Fibroblast of mammary gland (primary cell): ENCODE data around the gene HAO1.

Source experiments
- DNase-seq: peaks from one replicate; pipeline ENCODE4 v3.0.0-alpha.2; 2010; ENCODE audit warnings: low read depth
- H3K4me3 ChIP-seq: 2 replicates; pipeline ENCODE4 v1.5.1; 2011; ENCODE audit warnings: low read depth, mild to moderate bottlenecking, low read length, moderate library complexity; ENCODE audit not compliant: control insufficient read depth
- TF ChIP-seq, protein P1 (sequence below): conservative IDR thresholded peaks from 2 replicates; pipeline ENCODE4 v1.5.1; 2011; ENCODE audit warnings: low read depth, low read length, inconsistent platforms; ENCODE audit not compliant: control insufficient read depth, insufficient read depth

HAO1 gene

DNA sequence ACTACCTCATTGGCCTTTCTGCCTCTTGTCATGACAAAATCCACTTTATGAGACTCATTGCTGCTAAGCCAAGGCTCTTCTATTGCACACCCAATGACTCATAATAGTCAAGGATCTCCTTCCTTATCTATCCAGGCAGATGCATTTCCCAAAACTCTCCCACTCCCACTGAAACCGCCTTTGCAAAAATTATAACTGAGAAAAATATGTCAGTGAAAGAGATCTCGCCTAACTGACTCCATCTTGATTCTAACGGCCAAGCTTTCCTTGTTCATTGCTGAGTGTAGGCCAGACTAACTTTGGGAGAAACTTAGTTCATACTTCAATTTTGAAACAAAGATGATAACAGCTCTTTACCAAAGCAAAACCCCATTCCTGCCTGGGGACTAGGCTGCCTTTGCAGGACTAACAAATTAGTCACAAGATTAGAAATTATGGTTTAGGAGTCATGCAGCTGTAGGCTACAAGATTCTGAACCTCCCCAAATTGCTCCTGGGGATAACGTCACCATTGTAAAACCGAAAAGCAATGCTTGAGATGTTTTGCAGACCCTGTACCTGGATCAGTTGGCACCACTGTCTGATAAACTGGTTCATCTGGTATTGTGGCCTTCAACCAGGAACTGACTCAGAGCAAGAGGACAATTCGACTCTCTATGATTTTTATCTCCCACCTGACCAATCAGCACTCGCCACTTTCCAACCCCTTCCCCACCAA is 47.1 kb downstream of the HAO1 start:
- no peak for DNase-seq
- TF ChIP-seq, protein P1, sequence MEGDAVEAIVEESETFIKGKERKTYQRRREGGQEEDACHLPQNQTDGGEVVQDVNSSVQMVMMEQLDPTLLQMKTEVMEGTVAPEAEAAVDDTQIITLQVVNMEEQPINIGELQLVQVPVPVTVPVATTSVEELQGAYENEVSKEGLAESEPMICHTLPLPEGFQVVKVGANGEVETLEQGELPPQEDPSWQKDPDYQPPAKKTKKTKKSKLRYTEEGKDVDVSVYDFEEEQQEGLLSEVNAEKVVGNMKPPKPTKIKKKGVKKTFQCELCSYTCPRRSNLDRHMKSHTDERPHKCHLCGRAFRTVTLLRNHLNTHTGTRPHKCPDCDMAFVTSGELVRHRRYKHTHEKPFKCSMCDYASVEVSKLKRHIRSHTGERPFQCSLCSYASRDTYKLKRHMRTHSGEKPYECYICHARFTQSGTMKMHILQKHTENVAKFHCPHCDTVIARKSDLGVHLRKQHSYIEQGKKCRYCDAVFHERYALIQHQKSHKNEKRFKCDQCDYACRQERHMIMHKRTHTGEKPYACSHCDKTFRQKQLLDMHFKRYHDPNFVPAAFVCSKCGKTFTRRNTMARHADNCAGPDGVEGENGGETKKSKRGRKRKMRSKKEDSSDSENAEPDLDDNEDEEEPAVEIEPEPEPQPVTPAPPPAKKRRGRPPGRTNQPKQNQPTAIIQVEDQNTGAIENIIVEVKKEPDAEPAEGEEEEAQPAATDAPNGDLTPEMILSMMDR: no peak
- no peak overlapping the region for H3K4me3 ChIP-seq

DNA sequence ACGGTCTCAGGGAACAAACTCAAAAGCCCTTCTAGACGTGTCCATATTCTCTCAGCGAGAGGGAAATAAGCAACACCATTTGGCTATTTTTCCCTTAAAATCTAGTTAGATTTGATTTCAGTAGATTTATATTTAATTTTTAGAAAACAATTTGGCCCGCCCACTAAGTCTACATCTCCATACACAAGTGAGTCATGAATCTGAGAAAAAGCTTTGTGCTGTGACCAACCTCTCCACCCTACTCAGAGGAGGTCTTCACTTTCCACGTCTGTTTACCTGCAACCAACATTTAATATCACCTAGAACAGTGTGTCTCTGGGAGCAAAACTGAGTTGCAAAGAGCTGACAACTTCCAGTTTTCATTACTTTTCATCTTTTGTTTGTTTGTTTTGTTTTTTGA is 48.6 kb downstream of the HAO1 start:
- no peak for DNase-seq
- H3K4me3 ChIP-seq: no peak overlapping the region
- TF ChIP-seq, protein P1: no peak

DNA sequence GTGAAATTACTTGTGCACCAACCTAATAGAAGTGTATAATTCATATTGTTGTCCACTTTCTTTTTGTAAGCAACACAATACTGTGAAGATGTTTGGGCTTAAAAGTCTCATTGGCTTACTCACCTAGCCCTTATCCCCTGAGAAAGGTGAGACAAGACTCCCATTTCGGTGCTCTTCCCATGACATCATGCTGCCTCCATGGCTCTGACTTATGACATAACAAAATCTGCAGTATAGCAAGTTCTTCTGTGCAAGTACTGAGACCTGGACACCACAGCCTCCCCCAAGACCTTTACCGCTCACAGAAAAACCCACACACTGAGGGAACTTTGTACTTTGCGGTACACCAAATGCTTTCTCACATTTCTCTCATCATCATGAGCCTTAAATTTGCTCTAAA is 50.5 kb downstream of the HAO1 start:
- H3K4me3 ChIP-seq: no peak overlapping the region

DNA sequence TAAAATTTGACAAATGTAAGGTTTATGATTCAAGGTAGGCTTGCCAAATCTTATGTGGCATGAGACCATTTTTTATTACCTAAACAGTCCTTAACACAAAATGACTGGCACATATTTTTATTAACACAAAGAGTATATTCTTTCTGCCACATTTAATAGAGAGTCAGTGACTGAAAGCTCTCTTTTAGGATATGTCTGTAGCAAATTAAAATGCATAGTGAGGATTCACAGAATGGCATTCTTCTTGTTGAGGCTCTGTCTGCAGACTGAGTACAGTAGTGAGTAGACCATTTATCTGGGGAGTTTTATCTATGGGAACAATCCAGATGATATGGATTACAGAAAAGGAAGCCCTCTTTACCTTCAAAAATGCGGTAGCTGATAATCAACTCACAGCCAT is 56.5 kb downstream of the HAO1 start:
- H3K4me3 ChIP-seq: no peak overlapping the region
- no peak for DNase-seq
- TF ChIP-seq, protein P1: no peak

More for the DNA sequence above, 50.5 kb downstream of the HAO1 start:
- TF ChIP-seq, protein P1: no peak
- no peak for DNase-seq

DNA sequence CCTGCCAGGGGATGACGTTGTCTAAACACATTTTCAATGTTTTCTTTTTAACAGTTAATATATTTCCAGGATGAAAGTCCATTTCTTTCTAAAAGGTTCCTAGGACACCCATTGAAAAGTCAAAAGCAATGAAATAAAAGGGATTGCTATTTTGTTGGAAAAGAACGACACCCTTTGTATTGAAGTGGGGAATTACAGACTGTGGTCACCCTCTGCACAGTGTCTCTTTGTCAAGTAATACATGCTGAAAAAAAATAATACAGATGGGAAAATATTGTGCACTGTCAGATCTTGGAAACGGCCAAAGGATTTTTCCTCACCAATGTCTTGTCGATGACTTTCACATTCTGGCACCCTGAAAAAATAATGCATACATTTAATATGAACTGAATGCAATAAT is 56.9 kb downstream of the HAO1 start:
- no peak for DNase-seq
- no peak overlapping the region for H3K4me3 ChIP-seq
- TF ChIP-seq, protein P1: no peak

DNA sequence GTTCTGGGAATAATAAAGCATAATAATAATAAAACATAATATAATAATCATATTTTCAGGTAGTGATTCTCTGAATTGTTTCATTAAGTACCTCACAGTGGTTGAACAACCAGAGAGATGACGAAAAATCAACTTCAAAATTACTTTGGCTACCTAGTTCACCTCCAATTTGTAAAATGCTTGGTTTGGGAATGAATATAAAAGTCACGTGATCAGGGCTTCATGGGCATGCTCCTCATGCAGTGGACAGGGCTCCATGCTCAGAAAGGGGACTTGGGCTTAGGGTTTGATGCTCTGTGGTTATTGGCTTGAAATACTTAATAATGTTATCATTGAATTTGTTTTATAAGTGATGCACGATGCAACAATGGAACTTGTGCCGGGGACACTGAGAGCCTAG is 58.2 kb downstream of the HAO1 start:
- DNase-seq: no peak
- H3K4me3 ChIP-seq: no peak overlapping the region
- TF ChIP-seq, protein P1: no peak
